Sigmoid colon (tissue), 4 donors: Measurements from ENCODE around the gene NLRP12.

Experiments used
- CTCF ChIP-seq, 4 experiments: fragments of 450-650 bp in 3 of 4; fragments of 200-600 bp in 1 of 4; IDR thresholded peaks; one replicate each; pipeline ENCODE4 v1.5.1; 2016 to 2019; ENCODE audit warnings: antibody characterized with exemption in 4 of 4, mild to moderate bottlenecking in 3 of 4, moderate library complexity in 2 of 4
- EP300 ChIP-seq, 4 donors: sonication (generic); formaldehyde crosslinking; IDR thresholded peaks; one replicate each; pipeline ENCODE4 v1.6.1; 2017; ENCODE audit warnings: antibody characterized with exemption in 4 of 4

DNA sequence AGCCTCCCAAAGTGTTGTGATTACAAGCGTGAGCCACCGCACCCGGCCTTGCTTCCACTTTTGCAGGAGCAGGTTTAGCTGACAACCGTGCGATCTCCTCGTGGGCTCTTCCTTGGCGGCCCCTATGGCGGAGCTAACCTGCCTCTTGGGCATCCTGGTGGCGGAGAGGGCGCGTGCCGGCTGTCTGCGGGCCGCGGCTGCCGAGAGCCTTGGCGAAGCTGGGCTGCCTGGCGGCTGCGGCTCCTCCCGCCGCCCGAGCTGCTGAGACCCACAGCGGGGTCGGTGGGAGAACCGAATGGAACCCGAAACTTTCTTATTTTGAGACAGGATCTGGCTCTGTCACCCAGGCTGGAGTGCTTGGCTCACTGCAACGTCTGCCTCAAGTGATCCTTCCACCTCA is 55.7 kb downstream of the NLRP12 start:
- TF ChIP-seq CTCF (IDR thresholded peaks at IDR 0.05), result no peak
- TF ChIP-seq EP300 (IDR thresholded peaks at IDR 0.05), result no peak
